Epidermal melanocyte (primary cell): ENCODE results near the gene DNAH10.
"Not testable (repeated sequence)": the region's sequence is repeated elsewhere in the genome, so short reads cannot be mapped to it uniquely, and the experiment has no call there.

Experiments used
- DNase-seq: peaks from one replicate; pipeline ENCODE4 v3.0.0; 2011; ENCODE audit warnings: low spot score; ENCODE audit not compliant: insufficient read length

Gene DNAH10

GRCh38 chr12:123946152-123946515, 184.0 kb downstream of the DNAH10 start:
- DNase-seq = no peak

- DNase-seq = not testable (repeated sequence)
Observed at GRCh38 chr12:123946516-123947505, 184.7 kb downstream of the DNAH10 start.

GRCh38 chr12:123947531-123947930, 185.4 kb downstream of the DNAH10 start:
- not testable (repeated sequence) for DNase-seq

GRCh38 chr12:123948401-123948795, 186.3 kb downstream of the DNAH10 start:
- no peak for DNase-seq

GRCh38 chr12:123948796-123949769, 187.0 kb downstream of the DNAH10 start:
- no peak for DNase-seq

GRCh38 chr12:123949770-123950165, 187.7 kb downstream of the DNAH10 start:
- no peak for DNase-seq

GRCh38 chr12:123950476-123951349, 188.6 kb downstream of the DNAH10 start:
- DNase-seq = no peak

GRCh38 chr12:123951467-123951866, 189.4 kb downstream of the DNAH10 start:
- no peak for DNase-seq

- DNase-seq = no peak
Observed at GRCh38 chr12:123952037-123952436, 189.9 kb downstream of the DNAH10 start.

- no peak for DNase-seq
Observed at GRCh38 chr12:123954647-123955350, 192.7 kb downstream of the DNAH10 start.

GRCh38 chr12:123956249-123956648, 194.1 kb downstream of the DNAH10 start:
- DNase-seq = no peak

GRCh38 chr12:123957196-123957595, 195.1 kb downstream of the DNAH10 start:
- DNase-seq = no peak

GRCh38 chr12:123958462-123958861, 196.4 kb downstream of the DNAH10 start:
- no peak for DNase-seq

GRCh38 chr12:123958876-123959275, 196.8 kb downstream of the DNAH10 start:
- DNase-seq = no peak

GRCh38 chr12:123960029-123960735, 198.1 kb downstream of the DNAH10 start:
- DNase-seq = no peak

GRCh38 chr12:123960856-123961255, 198.8 kb downstream of the DNAH10 start:
- no peak for DNase-seq

GRCh38 chr12:123961585-123962345, 199.7 kb downstream of the DNAH10 start:
- DNase-seq = no peak

- DNase-seq = no peak
Observed at GRCh38 chr12:123962513-123962912, 200.4 kb downstream of the DNAH10 start.

GRCh38 chr12:123963821-123964220, 201.7 kb downstream of the DNAH10 start:
- no peak for DNase-seq
